Subcutaneous adipose tissue (tissue), 4 donors: ENCODE data around the gene PAFAH2. TPM values are rescaled to one million over a fixed set of nuclear protein-coding genes. Genes with fewer than 3 reads are reported as not detected.

Experiments
- total RNA-seq, 4 donors: library from RNA; depleted of rRNA; stranded (reverse); fragments of >200 nt; gene quantifications; one replicate each; pipeline ENCODE4 v1.1.0, GENCODE V29; 2016
- TF ChIP-seq, protein P1 (sequence below): fragments of 450-650 bp; IDR thresholded peaks from one replicate; pipeline ENCODE4 v1.5.1; 2016; ENCODE audit warnings: low read depth, mild to moderate bottlenecking, control low read depth, antibody characterized with exemption, moderate library complexity

Gene PAFAH2
- total RNA-seq, 4 donors from 2014 or later: 6.7 to 12.6 (median 9.1) TPM

DNA sequence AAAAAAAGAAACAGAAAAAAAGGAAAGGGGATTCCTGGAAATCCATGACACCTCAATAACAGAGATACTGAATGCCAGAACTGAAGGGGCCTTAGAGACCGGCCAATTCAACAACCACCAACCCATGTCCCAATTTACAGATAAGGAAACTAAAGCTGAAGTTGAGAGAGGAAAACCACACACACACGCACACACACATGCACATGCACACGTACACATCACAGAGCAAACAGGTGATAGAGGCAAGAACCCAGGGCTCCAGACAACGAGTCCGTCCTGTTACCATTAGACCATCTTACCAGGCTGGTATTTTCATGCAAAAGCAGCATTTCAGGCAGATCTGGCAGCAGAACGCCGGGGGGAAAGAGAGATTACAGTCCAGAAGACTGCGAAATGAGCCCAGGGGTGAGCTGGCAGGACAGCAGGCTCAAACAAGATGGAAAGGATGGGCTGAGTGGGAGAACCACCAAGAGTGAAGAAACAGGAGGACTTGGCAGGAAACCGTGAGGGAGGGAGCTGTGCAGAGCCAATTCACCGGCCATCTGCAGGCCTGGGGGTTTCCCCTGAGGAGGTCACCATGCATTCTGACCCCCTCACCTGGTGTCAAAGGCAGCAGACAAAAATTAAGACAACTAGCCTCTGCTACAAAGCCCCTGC is 43.5 kb downstream of the PAFAH2 start:
- TF ChIP-seq, protein P1, sequence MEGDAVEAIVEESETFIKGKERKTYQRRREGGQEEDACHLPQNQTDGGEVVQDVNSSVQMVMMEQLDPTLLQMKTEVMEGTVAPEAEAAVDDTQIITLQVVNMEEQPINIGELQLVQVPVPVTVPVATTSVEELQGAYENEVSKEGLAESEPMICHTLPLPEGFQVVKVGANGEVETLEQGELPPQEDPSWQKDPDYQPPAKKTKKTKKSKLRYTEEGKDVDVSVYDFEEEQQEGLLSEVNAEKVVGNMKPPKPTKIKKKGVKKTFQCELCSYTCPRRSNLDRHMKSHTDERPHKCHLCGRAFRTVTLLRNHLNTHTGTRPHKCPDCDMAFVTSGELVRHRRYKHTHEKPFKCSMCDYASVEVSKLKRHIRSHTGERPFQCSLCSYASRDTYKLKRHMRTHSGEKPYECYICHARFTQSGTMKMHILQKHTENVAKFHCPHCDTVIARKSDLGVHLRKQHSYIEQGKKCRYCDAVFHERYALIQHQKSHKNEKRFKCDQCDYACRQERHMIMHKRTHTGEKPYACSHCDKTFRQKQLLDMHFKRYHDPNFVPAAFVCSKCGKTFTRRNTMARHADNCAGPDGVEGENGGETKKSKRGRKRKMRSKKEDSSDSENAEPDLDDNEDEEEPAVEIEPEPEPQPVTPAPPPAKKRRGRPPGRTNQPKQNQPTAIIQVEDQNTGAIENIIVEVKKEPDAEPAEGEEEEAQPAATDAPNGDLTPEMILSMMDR: no peak

GRCh38 chr1:25952841-25953401 is 44.9 kb downstream of the PAFAH2 start:
- TF ChIP-seq, protein P1: no peak

DNA sequence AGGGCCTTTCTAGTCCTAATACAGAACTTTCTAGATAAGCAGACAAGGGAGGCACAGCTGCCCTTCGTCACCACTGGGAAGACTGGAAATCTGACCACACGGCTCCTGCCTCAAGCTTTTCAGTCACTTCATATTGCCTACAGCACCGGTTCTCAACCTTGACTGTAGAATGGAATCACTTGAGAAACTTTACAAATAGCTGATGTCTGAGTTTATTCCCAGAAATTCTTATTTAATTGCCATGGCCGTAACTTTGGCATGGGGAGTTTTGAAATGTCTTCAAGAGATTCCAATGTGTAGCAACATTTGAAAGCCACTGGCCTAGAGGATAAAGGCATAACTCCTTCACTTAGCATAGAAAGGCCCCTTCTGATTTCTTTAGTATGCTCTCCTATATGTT is 49.2 kb downstream of the PAFAH2 start:
- TF ChIP-seq, protein P1: no peak

GRCh38 chr1:25947027-25947426 is 50.8 kb downstream of the PAFAH2 start:
- TF ChIP-seq, protein P1: no peak

DNA sequence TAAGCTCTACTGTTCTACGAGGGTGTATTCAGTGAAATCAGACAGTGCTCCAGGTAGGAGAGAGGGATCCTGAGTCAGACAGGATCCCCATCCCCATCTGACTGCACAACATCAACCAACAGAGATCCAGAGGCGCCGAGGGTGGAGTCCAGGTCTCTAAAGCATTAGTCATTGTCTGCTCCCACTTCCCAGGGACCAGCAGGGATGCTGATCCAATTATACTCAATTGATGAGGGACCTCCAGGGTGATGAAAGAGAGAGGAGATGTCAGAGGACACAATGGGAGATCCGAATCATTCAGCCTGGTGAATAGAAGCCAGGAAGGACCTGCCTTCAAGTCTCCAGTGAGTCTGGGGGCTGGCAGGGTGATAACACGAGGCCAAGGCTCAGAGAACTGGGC is 52.1 kb downstream of the PAFAH2 start:
- TF ChIP-seq, protein P1: no peak

DNA sequence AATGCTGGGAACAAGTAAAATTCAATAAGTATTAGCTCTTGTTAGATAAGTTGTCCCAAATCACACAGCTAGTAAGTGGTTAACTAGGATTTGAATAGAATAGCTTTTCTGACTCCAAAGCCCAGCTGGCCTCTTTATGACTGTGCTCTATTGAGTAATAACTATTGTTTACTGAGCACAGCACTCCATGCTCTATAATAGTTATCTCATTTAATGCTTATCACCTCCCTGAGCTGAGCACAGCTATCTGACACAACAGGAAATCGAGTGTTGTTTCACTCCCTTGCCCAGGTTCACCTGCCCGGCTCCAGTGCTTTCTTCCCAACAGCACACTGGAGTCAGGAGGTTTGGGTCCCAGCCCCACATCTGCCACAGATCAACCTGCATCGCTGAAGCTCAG is 52.9 kb downstream of the PAFAH2 start:
- TF ChIP-seq, protein P1: no peak

DNA sequence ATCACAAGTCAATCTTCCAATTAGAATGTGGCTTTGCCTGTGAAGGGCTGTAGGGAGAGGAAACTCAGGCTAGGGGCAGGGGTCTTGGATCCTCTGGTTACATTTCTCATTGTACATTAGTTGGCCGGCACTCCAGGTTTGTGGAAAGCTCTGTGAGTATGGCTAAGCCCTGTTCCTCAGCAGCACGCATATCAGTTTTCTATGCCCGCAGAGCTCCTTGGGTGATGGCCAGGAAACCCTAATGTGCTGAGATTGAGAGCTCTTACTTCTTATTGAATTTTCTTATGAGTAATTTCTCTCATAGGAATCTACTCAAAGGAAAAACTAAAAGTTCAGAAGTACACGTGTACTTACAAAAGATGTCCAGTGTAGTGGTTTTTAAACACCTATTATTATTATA is 60.9 kb downstream of the PAFAH2 start:
- TF ChIP-seq, protein P1: no peak
